ENCODE measurements around the gene ADARB2. TPM values are rescaled to one million over a fixed set of nuclear protein-coding genes. Genes with fewer than 3 reads are reported as not detected.

The ADARB2 gene
- total RNA-seq, 1 donor from 2014 or later: 38.7 TPM

- Mint-ChIP-seq H3K4me3 (ENCODE audit: unreplicated experiment) (no peak overlapping the region), H3K9me3 (ENCODE audit: unreplicated experiment) (no peaks in the 10 kb centered on the region), H3K4me1 (ENCODE audit: unreplicated experiment) (no peaks in the 10 kb centered on the region), H3K27ac (ENCODE audit: unreplicated experiment) (no peak overlapping the region), H3K36me3 (ENCODE audit: unreplicated experiment) (peaks cover 3% of the 10 kb centered on the region), H3K27me3 (ENCODE audit: unreplicated experiment) (no peaks in the 10 kb centered on the region)
- no peak for DNase-seq (ENCODE audit: extremely low spot score, unreplicated experiment)
- TF ChIP-seq CTCF (IDR thresholded peaks at IDR 0.05): no peak
Measured at GRCh38 chr10:1187855-1188557, 549.3 kb downstream of the ADARB2 start.

DNA sequence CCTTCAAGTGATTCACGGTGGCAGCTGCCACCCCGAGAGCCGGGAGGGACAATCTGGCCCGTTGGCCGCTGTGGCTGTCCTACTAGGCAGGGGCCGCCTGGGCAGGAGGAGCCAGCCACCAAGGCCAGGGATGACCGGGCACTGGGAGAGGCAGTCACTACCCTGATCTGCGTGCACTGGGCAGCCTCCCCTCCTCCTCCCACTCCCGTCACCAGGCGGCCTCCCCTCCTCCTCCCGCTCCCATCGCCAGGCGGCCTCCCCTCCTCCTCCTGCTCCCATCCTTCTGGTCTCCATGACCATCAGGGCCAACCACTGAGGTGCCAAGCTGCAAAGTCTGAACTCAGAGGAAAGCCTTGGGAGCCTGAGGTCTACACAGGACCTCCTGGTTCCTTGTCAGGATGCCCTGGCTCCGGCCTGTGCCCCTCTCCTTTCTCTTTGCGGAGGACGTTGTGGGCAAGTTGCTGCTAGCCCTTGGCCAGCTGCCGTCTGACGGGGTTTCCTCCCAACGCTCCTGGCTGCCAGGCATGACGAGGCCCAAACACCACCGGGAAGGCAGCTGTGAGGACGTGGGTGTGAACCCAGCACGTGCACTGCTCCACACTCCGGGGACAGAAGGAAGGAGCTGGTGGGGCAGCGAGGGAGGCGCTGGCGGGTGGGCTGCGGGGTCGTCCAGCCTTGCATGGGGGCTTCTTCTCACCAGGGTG lies 550.0 kb downstream of the ADARB2 start:
- no peak for DNase-seq (ENCODE audit: extremely low spot score, unreplicated experiment)
- TF ChIP-seq CTCF (IDR thresholded peaks at IDR 0.05): no peak
- Mint-ChIP-seq H3K27ac (ENCODE audit: unreplicated experiment) (no peak overlapping the region), H3K36me3 (ENCODE audit: unreplicated experiment) (peaks cover 3% of the 10 kb centered on the region), H3K4me3 (ENCODE audit: unreplicated experiment) (no peak overlapping the region), H3K4me1 (ENCODE audit: unreplicated experiment) (no peaks in the 10 kb centered on the region), H3K9me3 (ENCODE audit: unreplicated experiment) (no peaks in the 10 kb centered on the region), H3K27me3 (ENCODE audit: unreplicated experiment) (no peaks in the 10 kb centered on the region)

DNA sequence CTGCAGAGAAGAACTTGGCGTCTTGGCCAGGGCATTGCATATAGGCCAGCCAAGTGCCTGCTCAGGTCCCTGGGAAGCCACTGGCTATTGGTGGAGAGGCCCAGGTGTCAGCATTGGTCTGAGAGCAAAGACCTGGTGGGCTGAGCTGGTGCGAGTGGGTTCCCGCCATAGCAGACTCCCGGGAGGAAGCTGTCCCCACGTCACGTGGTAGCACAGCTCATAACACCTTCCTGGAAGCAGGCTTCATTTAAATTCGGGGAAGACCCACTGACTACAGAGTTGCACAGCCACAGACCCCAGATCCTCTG lies 550.7 kb downstream of the ADARB2 start:
- Mint-ChIP-seq H3K4me3 (ENCODE audit: unreplicated experiment) (no peak overlapping the region), H3K27me3 (ENCODE audit: unreplicated experiment) (no peaks in the 10 kb centered on the region), H3K27ac (ENCODE audit: unreplicated experiment) (no peak overlapping the region), H3K4me1 (ENCODE audit: unreplicated experiment) (no peaks in the 10 kb centered on the region), H3K36me3 (ENCODE audit: unreplicated experiment) (peaks cover 3% of the 10 kb centered on the region), H3K9me3 (ENCODE audit: unreplicated experiment) (no peaks in the 10 kb centered on the region)
- TF ChIP-seq CTCF (IDR thresholded peaks at IDR 0.05): no peak
- no peak for DNase-seq (ENCODE audit: extremely low spot score, unreplicated experiment)

GRCh38 chr10:1185911-1186682 lies 551.2 kb downstream of the ADARB2 start:
- Mint-ChIP-seq H3K27me3 (ENCODE audit: unreplicated experiment) (no peaks in the 10 kb centered on the region), H3K27ac (ENCODE audit: unreplicated experiment) (no peak overlapping the region), H3K4me1 (ENCODE audit: unreplicated experiment) (no peaks in the 10 kb centered on the region), H3K9me3 (ENCODE audit: unreplicated experiment) (no peaks in the 10 kb centered on the region), H3K36me3 (ENCODE audit: unreplicated experiment) (peaks cover 3% of the 10 kb centered on the region), H3K4me3 (ENCODE audit: unreplicated experiment) (no peak overlapping the region)
- no peak for TF ChIP-seq CTCF (IDR thresholded peaks at IDR 0.05)
- DNase-seq (ENCODE audit: extremely low spot score, unreplicated experiment): no peak
